HG02610 (cell line): ENCODE results near the gene RAPGEF1.

Source experiments
- ATAC-seq: cut with Tn5 transposase; IDR thresholded peaks from one replicate; pipeline ENCODE4 v1.9.1; 2021; ENCODE audit warnings: mild to moderate bottlenecking, moderate library complexity; ENCODE audit not compliant: unreplicated experiment

The RAPGEF1 gene

GRCh38 chr9:131628459-131629225, 111.2 kb downstream of the RAPGEF1 start:
- no peak for ATAC-seq

GRCh38 chr9:131627648-131628458, 112.0 kb downstream of the RAPGEF1 start:
- no peak for ATAC-seq

GRCh38 chr9:131627326-131627647, 112.6 kb downstream of the RAPGEF1 start:
- no peak for ATAC-seq

- ATAC-seq: no peak
These were observed 113.8 kb downstream of the RAPGEF1 start for GRCh38 chr9:131625790-131626670.

GRCh38 chr9:131625508-131625787, 114.4 kb downstream of the RAPGEF1 start:
- ATAC-seq: no peak

- no peak for ATAC-seq
These were observed 115.0 kb downstream of the RAPGEF1 start for GRCh38 chr9:131624636-131625507.

GRCh38 chr9:131623655-131624330, 116.1 kb downstream of the RAPGEF1 start:
- ATAC-seq: no peak

- ATAC-seq: no peak
These were observed 117.4 kb downstream of the RAPGEF1 start for GRCh38 chr9:131622523-131622922.

- no peak for ATAC-seq
These were observed 118.1 kb downstream of the RAPGEF1 start for GRCh38 chr9:131621551-131622358.

GRCh38 chr9:131620764-131621520, 118.9 kb downstream of the RAPGEF1 start:
- no peak for ATAC-seq

GRCh38 chr9:131619680-131620079, 120.2 kb downstream of the RAPGEF1 start:
- ATAC-seq: no peak

GRCh38 chr9:131618785-131619184, 121.1 kb downstream of the RAPGEF1 start:
- ATAC-seq: no peak

GRCh38 chr9:131618071-131618479, 121.8 kb downstream of the RAPGEF1 start:
- no peak for ATAC-seq

- ATAC-seq: no peak
These were observed 122.3 kb downstream of the RAPGEF1 start for GRCh38 chr9:131617611-131618010.

GRCh38 chr9:131616983-131617604, 122.8 kb downstream of the RAPGEF1 start:
- no peak for ATAC-seq

GRCh38 chr9:131614340-131614915, 125.4 kb downstream of the RAPGEF1 start:
- no peak for ATAC-seq

GRCh38 chr9:131613921-131614320, 126.0 kb downstream of the RAPGEF1 start:
- no peak for ATAC-seq

- ATAC-seq: no peak
These were observed 127.0 kb downstream of the RAPGEF1 start for GRCh38 chr9:131612851-131613250.
